Colonic mucosa (tissue), 4 donors: ENCODE measurements around the gene NT5DC3. TPM values are rescaled to one million over a fixed set of nuclear protein-coding genes. Genes with fewer than 3 reads are reported as not detected.

Experiments used
- DNase-seq: peaks from one replicate; pipeline ENCODE4 v3.0.0-alpha.2; 2020
- H3K27ac ChIP-seq: fragments of 200-600 bp; one replicate; pipeline ENCODE4 v1.8.0; 2021
- H3K27me3 ChIP-seq: fragments of 200-600 bp; one replicate; pipeline ENCODE4 v1.8.0; 2021
- H3K36me3 ChIP-seq: fragments of 200-600 bp; one replicate; pipeline ENCODE4 v1.8.0; 2021
- H3K4me1 ChIP-seq: fragments of 200-600 bp; one replicate; pipeline ENCODE4 v1.8.0; 2021; ENCODE audit warnings: mild to moderate bottlenecking
- H3K4me3 ChIP-seq: fragments of 200-600 bp; one replicate; pipeline ENCODE4 v1.8.0; 2021
- H3K9ac ChIP-seq, 2 donors: one replicate each; pipeline ENCODE4 v1.7.0; 2013; ENCODE audit warnings: control low read depth in 2 of 2, low read depth in 2 of 2, low read length in 2 of 2
- H3K9me3 ChIP-seq: fragments of 200-600 bp; one replicate; pipeline ENCODE4 v1.8.0; 2021
- CTCF ChIP-seq: fragments of 200-600 bp; IDR thresholded peaks from one replicate; pipeline ENCODE4 v1.8.0; 2022; ENCODE audit warnings: antibody characterized with exemption, mild to moderate bottlenecking
- intact Hi-C: fragments of 100-400 bp; cut with DNase I; formaldehyde crosslinking; loops from one replicate; pipeline ENCODE4 v1.14.1; 2022
- total RNA-seq, 2 donors: library from RNA; stranded (reverse); fragmentation: NEBNext Ultra II Directional in 1 of 2; extraction: Animal tissue kit (Norgen Biotek cat#: 25700) in 1 of 2; gene quantifications; one replicate each; pipeline ENCODE4 v1.2.1, GENCODE V29; 2021
- donor health status: healthy.
- donor health status: DM: no; HTN: no; CAD: no.
- donor health status: DM: no; HTN: no; CAD: no.

Gene NT5DC3
- total RNA-seq, 2 donors from 2014 or later, result 10.0 to 22.6 TPM

- Histone ChIP-seq H3K27me3 (no peaks in the 10 kb centered on the region), H3K9ac (no peak overlapping the region), H3K27ac (peak overlapping the region; percentile 25), H3K36me3 (no peaks in the 10 kb centered on the region), H3K4me1 (no peaks in the 10 kb centered on the region), H3K9me3 (no peaks in the 10 kb centered on the region), H3K4me3 (no peak overlapping the region)
- peak; percentile 33 for TF ChIP-seq CTCF
- peak; percentile 68 for DNase-seq
- intact Hi-C loops, result no loop called here
Measured at GRCh38 chr12:103783744-103784664, 57.0 kb downstream of the NT5DC3 start.

GRCh38 chr12:103782399-103782798, 58.6 kb downstream of the NT5DC3 start:
- no peaks in the 10 kb centered on the region for H3K4me1 ChIP-seq
- H3K9ac ChIP-seq, result no peak overlapping the region
- H3K36me3 ChIP-seq, result no peaks in the 10 kb centered on the region
- intact Hi-C loops, result no loop called here
- no peak overlapping the region for H3K4me3 ChIP-seq
- no peaks in the 10 kb centered on the region for H3K9me3 ChIP-seq
- H3K27ac ChIP-seq, result no peak overlapping the region
- H3K27me3 ChIP-seq, result no peaks in the 10 kb centered on the region
- no peak for TF ChIP-seq CTCF
- no peak for DNase-seq

GRCh38 chr12:103780992-103781391, 60.0 kb downstream of the NT5DC3 start:
- no peak overlapping the region for H3K4me3 ChIP-seq
- no peaks in the 10 kb centered on the region for H3K4me1 ChIP-seq
- no peak overlapping the region for H3K9ac ChIP-seq
- no peaks in the 10 kb centered on the region for H3K36me3 ChIP-seq
- DNase-seq, result no peak
- no peaks in the 10 kb centered on the region for H3K27me3 ChIP-seq
- intact Hi-C loops, result no loop called here
- no peak for TF ChIP-seq CTCF
- no peak overlapping the region for H3K27ac ChIP-seq
- H3K9me3 ChIP-seq, result no peaks in the 10 kb centered on the region

GRCh38 chr12:103780093-103780440, 61.0 kb downstream of the NT5DC3 start:
- intact Hi-C loops, result no loop called here
- Histone ChIP-seq H3K4me3 (no peak overlapping the region), H3K27ac (no peak overlapping the region), H3K9ac (no peak overlapping the region), H3K4me1 (no peaks in the 10 kb centered on the region), H3K27me3 (no peaks in the 10 kb centered on the region), H3K36me3 (no peaks in the 10 kb centered on the region), H3K9me3 (no peaks in the 10 kb centered on the region)
- no peak for TF ChIP-seq CTCF
- no peak for DNase-seq

GRCh38 chr12:103779410-103780092, 61.5 kb downstream of the NT5DC3 start:
- intact Hi-C loops, result no loop called here
- no peaks in the 10 kb centered on the region for H3K9me3 ChIP-seq
- TF ChIP-seq CTCF, result no peak

More at GRCh38 chr12:103779410-103780092, 61.5 kb downstream of the NT5DC3 start:
- Histone ChIP-seq H3K4me1 (no peaks in the 10 kb centered on the region), H3K9ac (no peak overlapping the region), H3K27ac (no peak overlapping the region), H3K36me3 (no peaks in the 10 kb centered on the region), H3K27me3 (no peaks in the 10 kb centered on the region), H3K4me3 (no peak overlapping the region)
- DNase-seq, result no peak
